ENCODE measurements around the gene KHK.
A peak's percentile ranks its signal among the peaks of the same experiment; 100 is the strongest.

The KHK gene

GRCh38 chr2:27067385-27067784 lies 19.2 kb upstream of the KHK start (continued):
- TF ChIP-seq, protein P1, sequence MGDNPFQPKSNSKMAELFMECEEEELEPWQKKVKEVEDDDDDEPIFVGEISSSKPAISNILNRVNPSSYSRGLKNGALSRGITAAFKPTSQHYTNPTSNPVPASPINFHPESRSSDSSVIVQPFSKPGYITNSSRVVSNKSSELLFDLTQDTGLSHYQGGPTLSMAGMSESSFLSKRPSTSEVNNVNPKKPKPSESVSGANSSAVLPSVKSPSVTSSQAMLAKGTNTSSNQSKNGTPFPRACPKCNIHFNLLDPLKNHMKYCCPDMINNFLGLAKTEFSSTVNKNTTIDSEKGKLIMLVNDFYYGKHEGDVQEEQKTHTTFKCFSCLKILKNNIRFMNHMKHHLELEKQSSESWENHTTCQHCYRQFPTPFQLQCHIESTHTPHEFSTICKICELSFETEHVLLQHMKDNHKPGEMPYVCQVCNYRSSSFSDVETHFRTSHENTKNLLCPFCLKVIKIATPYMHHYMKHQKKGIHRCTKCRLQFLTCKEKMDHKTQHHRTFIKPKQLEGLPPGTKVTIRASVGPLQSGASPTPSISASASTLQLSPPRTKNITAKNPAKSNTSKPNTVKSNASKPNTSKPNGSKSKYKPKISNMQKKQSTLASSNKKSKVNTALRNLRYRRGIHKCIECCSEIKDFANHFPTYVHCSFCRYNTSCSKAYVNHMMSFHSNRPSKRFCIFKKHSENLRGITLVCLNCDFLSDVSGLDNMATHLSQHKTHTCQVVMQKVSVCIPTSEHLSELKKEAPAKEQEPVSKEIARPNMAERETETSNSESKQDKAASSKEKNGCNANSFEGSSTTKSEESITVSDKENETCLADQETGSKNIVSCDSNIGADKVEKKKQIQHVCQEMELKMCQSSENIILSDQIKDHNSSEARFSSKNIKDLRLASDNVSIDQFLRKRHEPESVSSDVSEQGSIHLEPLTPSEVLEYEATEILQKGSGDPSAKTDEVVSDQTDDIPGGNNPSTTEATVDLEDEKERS (tag by site-specific recombination; IDR thresholded peaks at IDR 0.05) = no peak
- TF ChIP-seq ZNF548 (tag by site-specific recombination; IDR thresholded peaks at IDR 0.05) = no peak
- no peak for TF ChIP-seq ZNF701 (tag by site-specific recombination; IDR thresholded peaks at IDR 0.05)
- TF ChIP-seq, protein P2, sequence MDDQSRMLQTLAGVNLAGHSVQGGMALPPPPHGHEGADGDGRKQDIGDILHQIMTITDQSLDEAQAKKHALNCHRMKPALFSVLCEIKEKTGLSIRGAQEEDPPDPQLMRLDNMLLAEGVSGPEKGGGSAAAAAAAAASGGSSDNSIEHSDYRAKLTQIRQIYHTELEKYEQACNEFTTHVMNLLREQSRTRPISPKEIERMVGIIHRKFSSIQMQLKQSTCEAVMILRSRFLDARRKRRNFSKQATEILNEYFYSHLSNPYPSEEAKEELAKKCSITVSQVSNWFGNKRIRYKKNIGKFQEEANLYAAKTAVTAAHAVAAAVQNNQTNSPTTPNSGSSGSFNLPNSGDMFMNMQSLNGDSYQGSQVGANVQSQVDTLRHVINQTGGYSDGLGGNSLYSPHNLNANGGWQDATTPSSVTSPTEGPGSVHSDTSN (CRISPR knock-in tag; IDR thresholded peaks at IDR 0.05) = no peak

DNA sequence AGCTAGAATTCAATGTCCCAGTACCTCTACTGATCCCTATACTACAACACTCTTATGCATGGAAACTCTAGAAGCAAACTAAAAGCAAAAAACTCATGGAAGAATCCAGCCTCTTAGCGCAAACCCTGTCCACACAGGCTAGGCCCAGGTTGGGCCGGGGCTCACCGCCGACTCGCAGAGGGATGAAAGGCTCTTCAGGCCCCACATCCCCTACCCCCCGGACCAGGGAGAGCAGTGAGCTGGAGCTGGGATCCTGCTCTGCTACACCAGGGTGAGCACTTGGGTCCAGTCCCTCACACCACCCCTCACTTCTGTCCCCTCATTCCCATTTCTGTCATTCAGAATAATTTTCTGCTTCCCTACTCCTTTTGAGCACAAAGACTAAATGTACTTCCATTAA lies 17.1 kb upstream of the KHK start:
- no peak overlapping the region for H3K27ac ChIP-seq (ENCODE audit: extremely low read depth, low read depth, low read length)
- no peaks in the 10 kb centered on the region for H3K9me3 ChIP-seq (ENCODE audit: control insufficient read depth, insufficient read depth, low read depth, low read length)
- peaks cover 14% of the 10 kb centered on the region for H3K4me1 ChIP-seq (ENCODE audit: control insufficient read depth, insufficient read depth, low read length)
- ChIA-PET POLR2A (no interaction called here), CTCF (interaction anchor here (0.6 to 0.7 kb wide), 2 partner anchors 12 to 316 kb away, joined by 3 read pairs; no protein-coding TSS in a partner anchor)
- peaks cover 0 to 51% of the 10 kb centered on the region in 2 experiments; a peak in 2 of 3 replicates for H3K36me3 ChIP-seq (ENCODE audit: control insufficient read depth in 2 of 2, insufficient read depth in 1 of 2, low read length in 2 of 2)
- TF ChIP-seq KLF1 (tag by site-specific recombination; IDR thresholded peaks at IDR 0.05) = no peak
- TF ChIP-seq, protein P3, sequence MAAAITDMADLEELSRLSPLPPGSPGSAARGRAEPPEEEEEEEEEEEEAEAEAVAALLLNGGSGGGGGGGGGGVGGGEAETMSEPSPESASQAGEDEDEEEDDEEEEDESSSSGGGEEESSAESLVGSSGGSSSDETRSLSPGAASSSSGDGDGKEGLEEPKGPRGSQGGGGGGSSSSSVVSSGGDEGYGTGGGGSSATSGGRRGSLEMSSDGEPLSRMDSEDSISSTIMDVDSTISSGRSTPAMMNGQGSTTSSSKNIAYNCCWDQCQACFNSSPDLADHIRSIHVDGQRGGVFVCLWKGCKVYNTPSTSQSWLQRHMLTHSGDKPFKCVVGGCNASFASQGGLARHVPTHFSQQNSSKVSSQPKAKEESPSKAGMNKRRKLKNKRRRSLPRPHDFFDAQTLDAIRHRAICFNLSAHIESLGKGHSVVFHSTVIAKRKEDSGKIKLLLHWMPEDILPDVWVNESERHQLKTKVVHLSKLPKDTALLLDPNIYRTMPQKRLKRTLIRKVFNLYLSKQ (tag by site-specific recombination; IDR thresholded peaks at IDR 0.05; ENCODE audit: borderline replicate concordance) = no peak
- TF ChIP-seq, protein P1 (tag by site-specific recombination; IDR thresholded peaks at IDR 0.05) = no peak
- no peak for TF ChIP-seq ZNF488 (tag by site-specific recombination; IDR thresholded peaks at IDR 0.05)
- TF ChIP-seq ZNF670 (tag by site-specific recombination; IDR thresholded peaks at IDR 0.05; ENCODE audit: low read depth) = no peak
- no peak for TF ChIP-seq ZNF221 (tag by site-specific recombination; IDR thresholded peaks at IDR 0.05; ENCODE audit: borderline replicate concordance)
- no peak for TF ChIP-seq ZNF335 (tag by site-specific recombination; conservative IDR thresholded peaks at IDR 0.05)
- TF ChIP-seq ZSCAN16 (tag by site-specific recombination; IDR thresholded peaks at IDR 0.05) = no peak
- no peak overlapping the region for H3K4me3 ChIP-seq (ENCODE audit: low read depth, low read length)

- no peak overlapping the region for H3K27ac ChIP-seq (ENCODE audit: extremely low read depth, low read depth, low read length)
- CTCF ChIA-PET = interaction anchor here (0.6 to 0.7 kb wide), 2 partner anchors 11 to 315 kb away, joined by 3 read pairs; no protein-coding TSS in a partner anchor
- peak overlapping the region; percentile 90 for H3K4me3 ChIP-seq (ENCODE audit: low read depth, low read length)
- H3K36me3 ChIP-seq (ENCODE audit: control insufficient read depth in 2 of 2, insufficient read depth in 1 of 2, low read length in 2 of 2) = peaks cover 0 to 48% of the 10 kb centered on the region in 2 experiments; a peak in 2 of 3 replicates
- H3K9me3 ChIP-seq (ENCODE audit: control insufficient read depth, insufficient read depth, low read depth, low read length) = no peaks in the 10 kb centered on the region
- POLR2A ChIA-PET = interaction anchor here (2.4 kb wide), 1 partner anchor 10 kb away, joined by 22 read pairs; no protein-coding TSS in a partner anchor
- peaks cover 14% of the 10 kb centered on the region for H3K4me1 ChIP-seq (ENCODE audit: control insufficient read depth, insufficient read depth, low read length)
- TF ChIP-seq PATZ1 (tag by site-specific recombination; IDR thresholded peaks at IDR 0.05) (no peak), KLF7 (tag by site-specific recombination; IDR thresholded peaks at IDR 0.05; ENCODE audit: borderline replicate concordance) (no peak), ZNF335 (tag by site-specific recombination; conservative IDR thresholded peaks at IDR 0.05) (no peak), ZNF514 (tag by site-specific recombination; IDR thresholded peaks at IDR 0.05) (no peak), ZNF561 (tag by site-specific recombination; IDR thresholded peaks at IDR 0.05; ENCODE audit: borderline replicate concordance) (no peak), WT1 (tag by site-specific recombination; IDR thresholded peaks at IDR 0.05) (no peak), ZNF211 (tag by site-specific recombination; IDR thresholded peaks at IDR 0.05; ENCODE audit: low read depth) (no peak), ZNF132 (tag by site-specific recombination; IDR thresholded peaks at IDR 0.05; ENCODE audit: borderline replicate concordance) (no peak), EGR2 (tag by site-specific recombination; IDR thresholded peaks at IDR 0.05; ENCODE audit: low read depth) (no peak), ZFP3 (tag by site-specific recombination; IDR thresholded peaks at IDR 0.05; ENCODE audit: low read depth) (no peak)
Observed at GRCh38 chr2:27069961-27070618, 16.5 kb upstream of the KHK start.
